OCI-LY1 (cell line): Measurements from ENCODE around the gene WWOX.

Experiments used
- EZH2 ChIP-seq: fragments of 200-600 bp; sonication (generic), shearing (Covaris generic); IDR thresholded peaks from 2 replicates; pipeline ENCODE4 v1.8.0; 2017; ENCODE audit warnings: borderline replicate concordance, mixed run types, mild to moderate bottlenecking, antibody characterized with exemption, low read length, moderate library complexity, mixed read lengths
- TF ChIP-seq, protein P1 (sequence below): fragments of 200-600 bp; sonication (generic), shearing (Covaris generic); IDR thresholded peaks from 2 replicates; pipeline ENCODE4 v1.5.1; 2017; ENCODE audit warnings: mild to moderate bottlenecking, antibody characterized with exemption, low read length, moderate library complexity, mixed read lengths

DNA sequence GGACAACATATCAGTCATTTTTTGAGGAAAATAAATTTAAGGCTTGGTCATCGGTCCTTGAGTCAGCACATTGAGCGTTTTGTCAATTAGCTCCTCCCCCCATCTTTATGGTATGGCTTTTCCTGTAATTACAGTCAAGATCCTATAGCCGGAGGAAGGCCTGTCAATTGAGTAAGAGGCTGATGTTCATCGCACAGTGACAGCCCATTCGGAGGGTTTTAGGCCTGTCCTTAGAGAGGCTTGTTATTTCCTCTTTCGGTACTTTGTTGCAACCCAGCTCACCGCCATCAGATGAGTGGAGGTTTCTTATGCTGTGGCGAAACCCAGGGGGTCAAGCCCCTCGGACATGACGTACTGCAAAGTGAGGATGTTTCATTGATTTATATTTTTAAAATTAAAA is 395.2 kb downstream of the WWOX start:
- TF ChIP-seq, protein P1, sequence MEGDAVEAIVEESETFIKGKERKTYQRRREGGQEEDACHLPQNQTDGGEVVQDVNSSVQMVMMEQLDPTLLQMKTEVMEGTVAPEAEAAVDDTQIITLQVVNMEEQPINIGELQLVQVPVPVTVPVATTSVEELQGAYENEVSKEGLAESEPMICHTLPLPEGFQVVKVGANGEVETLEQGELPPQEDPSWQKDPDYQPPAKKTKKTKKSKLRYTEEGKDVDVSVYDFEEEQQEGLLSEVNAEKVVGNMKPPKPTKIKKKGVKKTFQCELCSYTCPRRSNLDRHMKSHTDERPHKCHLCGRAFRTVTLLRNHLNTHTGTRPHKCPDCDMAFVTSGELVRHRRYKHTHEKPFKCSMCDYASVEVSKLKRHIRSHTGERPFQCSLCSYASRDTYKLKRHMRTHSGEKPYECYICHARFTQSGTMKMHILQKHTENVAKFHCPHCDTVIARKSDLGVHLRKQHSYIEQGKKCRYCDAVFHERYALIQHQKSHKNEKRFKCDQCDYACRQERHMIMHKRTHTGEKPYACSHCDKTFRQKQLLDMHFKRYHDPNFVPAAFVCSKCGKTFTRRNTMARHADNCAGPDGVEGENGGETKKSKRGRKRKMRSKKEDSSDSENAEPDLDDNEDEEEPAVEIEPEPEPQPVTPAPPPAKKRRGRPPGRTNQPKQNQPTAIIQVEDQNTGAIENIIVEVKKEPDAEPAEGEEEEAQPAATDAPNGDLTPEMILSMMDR, result no peak
- TF ChIP-seq EZH2, result no peak
